DMS79 treated with DMSO at 0.1 percent for 48 hours (cell line): ENCODE data around the gene IL12B.
"Not testable (repeated sequence)": the region's sequence is repeated elsewhere in the genome, so short reads cannot be mapped to it uniquely, and the experiment has no call there.

Experiments used
- DNase-seq: peaks from one replicate; lab custom pipeline; 2025; lab: John Stamatoyannopoulos, UW

Gene IL12B

GRCh38 chr5:159330131-159330800 lies at the start of gene IL12B:
IL12B (minus strand) TSS chr5:159330487; CDS start chr5:159326782, 3,705 bp downstream.
- DNase-seq: no peak

- no peak for DNase-seq
Measured at GRCh38 chr5:159377653-159378052, 47.4 kb upstream of the IL12B start.

GRCh38 chr5:159367866-159368265 lies 37.6 kb upstream of the IL12B start:
- DNase-seq: not testable (repeated sequence)

GRCh38 chr5:159366776-159367175 lies 36.5 kb upstream of the IL12B start:
- not testable (repeated sequence) for DNase-seq

GRCh38 chr5:159362220-159362619 lies 31.9 kb upstream of the IL12B start:
- DNase-seq: no peak

- DNase-seq: not testable (repeated sequence)
Measured at GRCh38 chr5:159359871-159360270, 29.6 kb upstream of the IL12B start.

GRCh38 chr5:159359408-159359807 lies 29.1 kb upstream of the IL12B start:
- no peak for DNase-seq

GRCh38 chr5:159353661-159354252 lies 23.5 kb upstream of the IL12B start:
- DNase-seq: no peak

GRCh38 chr5:159350644-159351043 lies 20.4 kb upstream of the IL12B start:
- not testable (repeated sequence) for DNase-seq

- not testable (repeated sequence) for DNase-seq
Measured at GRCh38 chr5:159350216-159350615, 19.9 kb upstream of the IL12B start.

- no peak for DNase-seq
Measured at GRCh38 chr5:159345861-159346260, 15.6 kb upstream of the IL12B start.

GRCh38 chr5:159345336-159345735 lies 15.0 kb upstream of the IL12B start:
- no peak for DNase-seq

- no peak for DNase-seq
Measured at GRCh38 chr5:159343295-159344094, 13.2 kb upstream of the IL12B start.

GRCh38 chr5:159342840-159343239 lies 12.6 kb upstream of the IL12B start:
- DNase-seq: no peak

GRCh38 chr5:159341906-159342310 lies 11.6 kb upstream of the IL12B start:
- peak; percentile 24 for DNase-seq

GRCh38 chr5:159341145-159341544 lies 10.9 kb upstream of the IL12B start:
- DNase-seq: no peak

GRCh38 chr5:159340511-159340910 lies 10.2 kb upstream of the IL12B start:
- DNase-seq: no peak

GRCh38 chr5:159339460-159339859 lies 9.2 kb upstream of the IL12B start:
- no peak for DNase-seq

- no peak for DNase-seq
Measured at GRCh38 chr5:159338118-159338517, 7.8 kb upstream of the IL12B start.

GRCh38 chr5:159337016-159337955 lies 7.0 kb upstream of the IL12B start:
- DNase-seq: no peak

GRCh38 chr5:159336586-159336985 lies 6.3 kb upstream of the IL12B start:
- no peak for DNase-seq

- DNase-seq: no peak
Measured at GRCh38 chr5:159333545-159333925, 3.2 kb upstream of the IL12B start.
